D721Med (cell line): ENCODE data around the gene ONECUT2.
"Not testable (repeated sequence)": the region's sequence is repeated elsewhere in the genome, so short reads cannot be mapped to it uniquely, and the experiment has no call there.

Experiments
- DNase-seq: peaks from one replicate; pipeline ENCODE4 v3.0.0; 2011; ENCODE audit warnings: low spot score; ENCODE audit not compliant: insufficient read length
- FAIRE-seq: peaks from 2 replicates; lab custom pipeline; 2011; peaks lifted over from hg19 to GRCh38; lab: Jason Lieb, UNC
- CTCF ChIP-seq: IDR thresholded peaks from 2 replicates; pipeline ENCODE4 v1.5.1; 2012; ENCODE audit warnings: mild to moderate bottlenecking, control low read depth; ENCODE audit not compliant: insufficient read depth; ENCODE audit errors: missing control alignments

The ONECUT2 gene

GRCh38 chr18:57519668-57520424 lies 84.7 kb downstream of the ONECUT2 start:
- DNase-seq = no peak
- TF ChIP-seq CTCF = no peak
- FAIRE-seq = peak; percentile 84

GRCh38 chr18:57522348-57522747 lies 87.2 kb downstream of the ONECUT2 start:
- not testable (repeated sequence) for DNase-seq, FAIRE-seq

DNA sequence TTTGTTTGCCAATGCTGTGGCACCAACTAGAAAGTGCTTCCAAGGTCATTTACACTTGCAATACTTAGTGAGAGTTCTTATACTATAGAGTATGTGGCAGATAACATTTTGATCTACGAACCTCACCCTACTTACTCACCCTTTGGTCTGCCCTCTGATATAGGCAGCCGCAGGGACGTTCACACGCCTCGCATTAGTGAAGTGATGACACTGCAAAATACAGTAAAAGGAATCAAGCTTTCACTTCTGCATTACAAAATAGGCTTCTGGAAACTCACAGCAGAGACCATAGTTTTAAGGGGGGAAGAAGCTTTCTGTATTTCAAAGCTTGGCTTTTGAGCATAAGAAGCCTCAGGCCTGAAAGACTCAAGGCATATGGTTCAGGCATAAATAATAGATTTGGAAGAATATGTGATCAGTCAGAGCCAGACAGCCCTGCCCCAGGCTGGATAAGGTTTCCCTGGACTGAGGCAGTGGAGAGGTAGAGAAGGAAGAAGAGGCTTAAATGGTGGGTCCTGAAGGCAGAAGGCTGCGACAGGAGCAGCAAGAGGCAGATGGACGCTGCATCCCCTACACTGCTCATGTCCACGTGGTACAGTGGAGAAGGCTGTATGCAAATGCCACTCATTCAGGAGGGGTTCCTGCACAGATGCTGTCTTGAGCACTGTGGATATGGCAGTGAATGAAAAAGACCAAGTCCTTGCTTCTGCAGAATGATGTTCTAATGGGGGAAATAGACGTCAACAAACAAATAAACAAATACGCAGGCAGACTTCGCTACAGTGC lies 88.2 kb downstream of the ONECUT2 start:
- FAIRE-seq (no peak), DNase-seq (no peak)
- no peak for TF ChIP-seq CTCF

- TF ChIP-seq CTCF = no peak
- no peak for DNase-seq
- peak; percentile 74 for FAIRE-seq
These were observed 92.5 kb downstream of the ONECUT2 start for GRCh38 chr18:57527556-57528229.

DNA sequence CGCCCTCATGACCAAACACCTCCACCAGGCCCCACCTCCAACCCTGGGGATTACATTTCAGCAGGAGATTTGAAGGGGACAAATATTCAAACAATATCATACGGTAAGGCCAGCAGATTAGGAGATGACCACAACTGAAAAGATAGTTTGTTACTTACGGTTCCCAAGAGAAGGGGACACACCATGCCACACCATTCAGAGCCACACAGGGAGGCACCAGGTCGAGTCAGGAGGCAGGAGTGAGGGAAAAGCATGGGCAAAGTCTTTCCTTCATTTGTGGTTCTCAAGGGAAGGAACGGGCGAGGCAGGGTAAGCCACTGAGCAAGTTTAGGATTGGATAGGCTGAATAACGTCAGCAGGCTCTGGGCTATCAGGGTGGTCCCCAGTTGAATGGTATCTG lies 94.0 kb downstream of the ONECUT2 start:
- no peak for DNase-seq
- no peak for TF ChIP-seq CTCF
- FAIRE-seq = no peak

GRCh38 chr18:57533006-57533867 lies 98.1 kb downstream of the ONECUT2 start:
- FAIRE-seq = peak; percentile 25
- no peak for TF ChIP-seq CTCF
- DNase-seq = no peak

GRCh38 chr18:57533868-57534510 lies 98.8 kb downstream of the ONECUT2 start:
- FAIRE-seq = peak; percentile 72
- no peak for TF ChIP-seq CTCF
- DNase-seq = no peak
